Body of pancreas (tissue), 4 donors: ENCODE results near the gene PICK1. TPM values are rescaled to one million over a fixed set of nuclear protein-coding genes. Genes with fewer than 3 reads are reported as not detected.

Experiments
- ATAC-seq: fragments of 150-250 bp; one replicate; pipeline ENCODE4 v1.9.1; 2016
- DNase-seq, 4 donors: peaks; one replicate each; pipeline ENCODE4 v3.0.0-alpha.2; 2019
- H3K27ac ChIP-seq, 4 donors: fragments of 200-600 bp; sonication (generic); 1 replicate in 3 of 4; 2 replicates in 1 of 4; pipeline versions ENCODE4 v1.5.1 to v1.6.1; 2016 to 2019; ENCODE audit warnings: mild to moderate bottlenecking in 1 of 4, mixed read lengths in 1 of 4, moderate library complexity in 1 of 4
- H3K27me3 ChIP-seq, 2 donors: fragments of 200-600 bp; sonication (generic); one replicate each; pipeline ENCODE4 v1.6.0; 2016; ENCODE audit warnings: mild to moderate bottlenecking in 1 of 2
- H3K36me3 ChIP-seq, 2 donors: fragments of 200-600 bp; sonication (generic); replicated peaks in 1 of 2; 2 replicates each; pipeline ENCODE4 v1.5.1; 2016; ENCODE audit warnings: low read depth in 2 of 2; ENCODE audit not compliant: insufficient read depth in 1 of 2
- H3K4me1 ChIP-seq: fragments of 200-600 bp; sonication (generic); one replicate; pipeline ENCODE4 v1.6.0; 2016
- H3K4me3 ChIP-seq, 2 donors: fragments of 200-600 bp; sonication (generic); 1 replicate in 1 of 2; 2 replicates in 1 of 2; pipeline ENCODE4 v1.5.1; 2016 to 2019
- H3K9me3 ChIP-seq, 3 donors: fragments of 200-600 bp; sonication (generic); 1 replicate in 2 of 3; 2 replicates in 1 of 3; pipeline ENCODE4 v1.5.1; 2016
- POLR2A ChIP-seq, 3 donors: fragments of 450-650 bp; IDR thresholded peaks; one replicate each; pipeline ENCODE4 v1.6.1; 2016; ENCODE audit warnings: antibody characterized with exemption in 3 of 3, mild to moderate bottlenecking in 2 of 3
- WGBS, 2 donors: methylation state at CpG; one replicate each; pipeline ENCODE4 v1.1.5; 2017; 5-methylcytosine and 5-hydroxymethylcytosine counted together
- intact Hi-C: fragments of 100-400 bp; cut with DNase I; formaldehyde crosslinking; loops from one replicate; pipeline ENCODE4 v1.15.1; 2023
- total RNA-seq, 2 donors: library from RNA; depleted of rRNA; stranded (reverse); fragments of >200 nt; gene quantifications; one replicate each; pipeline ENCODE4 v1.1.0, GENCODE V29; 2016
- TF ChIP-seq, protein P1 (sequence below), 7 experiments: fragments of 450-650 bp in 4 of 7; fragments of 200-600 bp in 3 of 7; sonication (generic) in 3 of 7; IDR thresholded peaks; one replicate each; pipeline ENCODE4 v1.5.1; 2016 to 2019; ENCODE audit warnings: antibody characterized with exemption in 7 of 7

The PICK1 gene
- total RNA-seq, 2 donors from 2014 or later, result 39.7 to 52.4 TPM

DNA sequence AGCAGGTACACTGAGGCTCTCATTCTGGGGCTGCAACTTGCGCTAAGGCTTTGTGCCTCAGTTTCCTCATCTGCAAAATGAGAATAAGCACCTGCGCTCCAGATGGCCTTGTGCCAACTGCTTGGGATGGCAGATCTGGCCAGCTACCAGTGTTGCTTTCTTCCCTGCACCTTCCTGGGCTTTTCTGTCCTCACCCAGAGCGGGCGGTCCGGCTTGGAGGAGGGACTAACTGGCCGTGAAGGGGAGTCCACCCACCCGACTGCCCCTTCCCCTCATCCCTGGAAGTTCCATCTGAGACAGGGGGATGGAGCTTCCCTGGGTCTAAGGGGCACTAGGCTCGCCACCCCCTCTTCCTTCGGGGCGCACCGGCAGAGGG is 23.3 kb downstream of the PICK1 start:
- Histone ChIP-seq H3K9me3 (no peaks in the 10 kb centered on the region), H3K36me3 (no peaks in the 10 kb centered on the region), H3K4me3 (no peak overlapping the region), H3K4me1 (peaks cover 23% of the 10 kb centered on the region), H3K27me3 (peaks cover 0 to 14% of the 10 kb centered on the region in 2 donors), H3K27ac (no peak overlapping the region)
- TF ChIP-seq POLR2A (IDR thresholded peaks at IDR 0.05), result no peak
- TF ChIP-seq, protein P1, sequence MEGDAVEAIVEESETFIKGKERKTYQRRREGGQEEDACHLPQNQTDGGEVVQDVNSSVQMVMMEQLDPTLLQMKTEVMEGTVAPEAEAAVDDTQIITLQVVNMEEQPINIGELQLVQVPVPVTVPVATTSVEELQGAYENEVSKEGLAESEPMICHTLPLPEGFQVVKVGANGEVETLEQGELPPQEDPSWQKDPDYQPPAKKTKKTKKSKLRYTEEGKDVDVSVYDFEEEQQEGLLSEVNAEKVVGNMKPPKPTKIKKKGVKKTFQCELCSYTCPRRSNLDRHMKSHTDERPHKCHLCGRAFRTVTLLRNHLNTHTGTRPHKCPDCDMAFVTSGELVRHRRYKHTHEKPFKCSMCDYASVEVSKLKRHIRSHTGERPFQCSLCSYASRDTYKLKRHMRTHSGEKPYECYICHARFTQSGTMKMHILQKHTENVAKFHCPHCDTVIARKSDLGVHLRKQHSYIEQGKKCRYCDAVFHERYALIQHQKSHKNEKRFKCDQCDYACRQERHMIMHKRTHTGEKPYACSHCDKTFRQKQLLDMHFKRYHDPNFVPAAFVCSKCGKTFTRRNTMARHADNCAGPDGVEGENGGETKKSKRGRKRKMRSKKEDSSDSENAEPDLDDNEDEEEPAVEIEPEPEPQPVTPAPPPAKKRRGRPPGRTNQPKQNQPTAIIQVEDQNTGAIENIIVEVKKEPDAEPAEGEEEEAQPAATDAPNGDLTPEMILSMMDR (IDR thresholded peaks at IDR 0.05), result no peak
- WGBS, 2 donors, result 81 to 87% methylated on average over 5 to 9 of the region's 11 CpGs
- DNase-seq, result no peak
- intact Hi-C loops, result no loop called here
- no peak for ATAC-seq

DNA sequence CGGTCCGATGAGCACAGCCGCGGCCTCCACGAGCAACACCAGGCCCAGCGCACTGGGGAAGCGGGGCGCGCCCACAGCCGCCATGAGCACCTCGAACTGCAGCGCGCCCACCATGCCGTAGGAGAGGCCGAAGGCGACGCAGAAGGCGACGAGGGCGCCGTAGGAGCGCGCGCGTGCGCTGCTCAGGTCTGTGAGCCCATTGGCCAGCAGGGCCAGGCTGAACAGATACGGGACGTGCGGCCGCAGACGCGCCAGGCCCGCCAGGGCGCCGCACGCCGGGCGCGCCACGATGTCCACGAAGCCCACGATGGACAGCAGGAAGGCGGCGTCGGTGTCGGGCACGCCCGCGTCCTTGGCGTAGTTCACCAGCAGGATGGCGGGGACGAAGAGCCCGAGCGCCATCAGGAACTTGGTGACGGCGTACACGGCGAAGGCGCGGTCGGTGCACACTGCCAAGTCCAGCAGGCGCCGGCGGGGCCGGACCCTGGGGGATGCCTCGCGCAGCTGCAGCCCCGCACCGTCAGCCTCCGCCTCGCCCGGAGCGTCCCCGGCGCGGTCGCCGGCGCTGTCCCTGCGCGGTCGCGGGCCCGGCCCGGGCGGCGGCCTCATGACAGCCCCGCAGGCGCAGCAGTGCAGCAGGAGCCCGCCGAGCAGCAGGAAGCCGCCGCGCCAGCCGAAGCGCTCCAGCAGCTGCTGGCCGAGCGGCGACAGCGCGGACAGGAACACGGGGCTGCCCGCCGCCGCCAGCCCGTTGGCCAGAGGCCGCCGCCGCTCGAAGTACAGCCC is 23.8 kb downstream of the PICK1 start:
- peaks cover 23% of the 10 kb centered on the region for H3K4me1 ChIP-seq
- DNase-seq, result peak in 3 of 4 donors; percentile 31 to 54 (median 46)
- no peaks in the 10 kb centered on the region for H3K9me3 ChIP-seq
- peak; percentile 55 for ATAC-seq
- intact Hi-C loops, result no loop called here
- no peaks in the 10 kb centered on the region for H3K36me3 ChIP-seq
- peaks cover 0 to 14% of the 10 kb centered on the region in 2 donors for H3K27me3 ChIP-seq
- H3K4me3 ChIP-seq, result no peak overlapping the region
- H3K27ac ChIP-seq, result no peak overlapping the region
- WGBS, 2 donors, result 5% methylated on average over 79 of the region's 110 CpGs; no CpG with 5 or more reads in 1 of the 2 donors
- no peak for TF ChIP-seq POLR2A (IDR thresholded peaks at IDR 0.05)
- TF ChIP-seq, protein P1 (IDR thresholded peaks at IDR 0.05), result no peak

DNA sequence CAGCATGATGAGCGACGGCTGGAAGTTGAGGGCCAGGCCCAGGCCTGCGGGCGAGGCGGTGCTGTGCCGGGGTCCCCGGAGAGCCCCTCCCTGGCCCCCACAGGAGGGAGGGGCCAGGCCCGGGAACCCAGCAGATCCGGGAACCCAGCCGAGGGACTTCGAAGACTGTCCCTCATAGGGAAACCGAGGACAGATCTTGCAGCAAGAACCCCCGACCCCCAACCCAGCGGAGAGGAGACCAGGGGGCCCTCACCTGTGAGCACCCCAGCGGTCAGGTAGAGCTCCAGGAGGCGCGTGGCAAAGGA is 24.4 kb downstream of the PICK1 start:
- Histone ChIP-seq H3K27me3 (peaks cover 0 to 14% of the 10 kb centered on the region in 2 donors), H3K4me3 (no peak overlapping the region), H3K36me3 (no peaks in the 10 kb centered on the region), H3K9me3 (no peaks in the 10 kb centered on the region), H3K27ac (no peak overlapping the region), H3K4me1 (peaks cover 23% of the 10 kb centered on the region)
- no peak for ATAC-seq
- no peak for DNase-seq
- intact Hi-C loops, result no loop called here
- WGBS, 2 donors, result 10% methylated on average over 14 of the region's 17 CpGs; no CpG with 5 or more reads in 1 of the 2 donors
- no peak for TF ChIP-seq POLR2A (IDR thresholded peaks at IDR 0.05)
- TF ChIP-seq, protein P1 (IDR thresholded peaks at IDR 0.05), result no peak

- no peaks in the 10 kb centered on the region for H3K36me3 ChIP-seq
- no peak overlapping the region for H3K4me3 ChIP-seq
- peaks cover 23% of the 10 kb centered on the region for H3K4me1 ChIP-seq
- no peak for DNase-seq
- 17 to 32% methylated on average over 10 to 50 of the region's 52 CpGs for WGBS, 2 donors
- no peak for ATAC-seq
- no peak overlapping the region for H3K27ac ChIP-seq
- no peak for TF ChIP-seq POLR2A (IDR thresholded peaks at IDR 0.05)
- TF ChIP-seq, protein P1 (IDR thresholded peaks at IDR 0.05), result no peak
- intact Hi-C loops, result no loop called here
- H3K27me3 ChIP-seq, result peaks cover 0 to 14% of the 10 kb centered on the region in 2 donors
- H3K9me3 ChIP-seq, result no peaks in the 10 kb centered on the region
These were observed 25.0 kb downstream of the PICK1 start for GRCh38 chr22:38081941-38082828.
